SK-N-SH (cell line): ENCODE data around the gene PTPRF. TPM values are rescaled to one million over a fixed set of nuclear protein-coding genes. Genes with fewer than 3 reads are reported as not detected.

Source experiments
- CTCF ChIA-PET: fragments of 300-600, 350-600 bp; formaldehyde crosslinking; extraction: SDS; loops from one replicate; lab custom pipeline; 2021; lab: Yijun Ruan, JAX
- POLR2A ChIA-PET: fragments of 350-600 bp; sonication (Branson Sonifier 250); formaldehyde crosslinking; extraction: SDS; loops from one replicate; lab custom pipeline; 2020; ENCODE audit warnings: antibody characterized with exemption, inconsistent platforms; lab: Yijun Ruan, JAX
- DNase-seq: peaks from one replicate; pipeline ENCODE4 v3.0.0; 2012
- H2AFZ ChIP-seq: fragments of 200-600 bp; sonication (generic); 2 replicates; pipeline ENCODE4 v1.8.1; 2016; ENCODE audit warnings: antibody characterized with exemption, mild to moderate bottlenecking, low read depth
- H3F3A ChIP-seq: fragments of 200-600 bp; sonication (generic); replicated peaks from 2 replicates; pipeline ENCODE3; 2016; ENCODE audit warnings: antibody characterized with exemption, mild to moderate bottlenecking; ENCODE audit not compliant: insufficient read depth
- H3K27ac ChIP-seq, 2 experiments: fragments of 200-500 bp in 1 of 2; fragments of 200-600 bp in 1 of 2; sonication (Bioruptor generic) in 1 of 2; sonication (generic), shearing (Covaris generic) in 1 of 2; 2 replicates each; pipeline versions ENCODE4 v1.5.1 to v1.6.1; 2014 to 2016; ENCODE audit warnings: low read depth in 2 of 2, inconsistent platforms in 1 of 2, low read length in 1 of 2, mild to moderate bottlenecking in 1 of 2, mixed read lengths in 1 of 2
- H3K27me3 ChIP-seq: fragments of 200-600 bp; sonication (generic), shearing (Covaris generic); 2 replicates; pipeline ENCODE4 v1.6.1; 2016; ENCODE audit warnings: mixed run types; ENCODE audit not compliant: insufficient read depth
- H3K36me3 ChIP-seq, 2 experiments: fragments of 200-500 bp in 1 of 2; fragments of 200-600 bp in 1 of 2; sonication (Bioruptor generic) in 1 of 2; sonication (generic) in 1 of 2; replicated peaks in 1 of 2; 2 replicates each; pipeline versions ENCODE3 to v1.5.1; 2014 to 2016; ENCODE audit warnings: low read length in 1 of 2, mild to moderate bottlenecking in 1 of 2; ENCODE audit not compliant: insufficient read depth in 2 of 2, control insufficient read depth in 1 of 2
- H3K4me1 ChIP-seq, 2 experiments: fragments of 200-500 bp in 1 of 2; fragments of 200-600 bp in 1 of 2; sonication (Bioruptor generic) in 1 of 2; sonication (generic), shearing (Covaris generic) in 1 of 2; 2 replicates each; pipeline versions ENCODE4 v1.5.1 to v1.6.1; 2014 to 2016; ENCODE audit warnings: low read depth in 1 of 2, low read length in 1 of 2, mixed run types in 1 of 2; ENCODE audit not compliant: insufficient read depth in 2 of 2, control insufficient read depth in 1 of 2
- H3K4me2 ChIP-seq: fragments of 200-600 bp; sonication (generic), shearing (Covaris generic); 2 replicates; pipeline ENCODE4 v1.6.1; 2017; ENCODE audit warnings: mixed run types
- H3K4me3 ChIP-seq, 2 experiments: fragments of 200-500 bp in 1 of 2; fragments of 200-600 bp in 1 of 2; sonication (Bioruptor generic) in 1 of 2; sonication (generic), shearing (Covaris generic) in 1 of 2; 2 replicates each; pipeline versions ENCODE4 v1.5.1 to v1.8.1; 2014 to 2016; ENCODE audit warnings: low read depth in 2 of 2, inconsistent platforms in 1 of 2, low read length in 1 of 2, mild to moderate bottlenecking in 1 of 2, mixed read lengths in 1 of 2, moderate library complexity in 1 of 2
- H3K79me2 ChIP-seq: fragments of 200-600 bp; sonication (generic); 2 replicates; pipeline ENCODE4 v1.8.1; 2017; ENCODE audit warnings: mild to moderate bottlenecking; ENCODE audit not compliant: insufficient read depth
- H3K9ac ChIP-seq: fragments of 200-600 bp; sonication (generic); 2 replicates; pipeline ENCODE4 v1.6.1; 2017; ENCODE audit warnings: mixed run types
- H3K9me2 ChIP-seq: fragments of 200-600 bp; sonication (generic); 2 replicates; pipeline ENCODE4 v1.6.1; 2017; ENCODE audit warnings: mixed run types
- H3K9me3 ChIP-seq: fragments of 200-600 bp; sonication (generic); 2 replicates; pipeline ENCODE4 v1.6.1; 2017; ENCODE audit warnings: mixed run types, mild to moderate bottlenecking, moderate library complexity
- H4K20me1 ChIP-seq: fragments of 200-600 bp; sonication (generic); 2 replicates; pipeline ENCODE4 v1.6.1; 2017; ENCODE audit warnings: mild to moderate bottlenecking, mixed run types; ENCODE audit not compliant: insufficient read depth
- CHD2 ChIP-seq: fragments of 150-350 bp; IDR thresholded peaks from 2 replicates; pipeline ENCODE4 v1.6.1; 2018; ENCODE audit warnings: low read length; ENCODE audit not compliant: partially characterized antibody
- ELF1 ChIP-seq: IDR thresholded peaks from 2 replicates; pipeline ENCODE4 v1.4.0; 2012
- FOSL2 ChIP-seq: IDR thresholded peaks from 2 replicates; pipeline ENCODE4 v1.4.0; 2012; ENCODE audit warnings: low read depth, mild to moderate bottlenecking, moderate library complexity, borderline replicate concordance
- GABPA ChIP-seq: IDR thresholded peaks from 2 replicates; pipeline ENCODE4 v1.4.0; 2012; ENCODE audit warnings: low read depth, mild to moderate bottlenecking
- JUND ChIP-seq: IDR thresholded peaks from 2 replicates; pipeline ENCODE4 v1.4.0; 2012
- MXI1 ChIP-seq: IDR thresholded peaks from 2 replicates; pipeline ENCODE4 v1.6.1; 2012; ENCODE audit warnings: mild to moderate bottlenecking, low read depth, low read length, improper control_type of control experiment
- NRF1 ChIP-seq: IDR thresholded peaks from 2 replicates; pipeline ENCODE4 v1.6.1; 2012; ENCODE audit warnings: low read depth, mild to moderate bottlenecking, low read length
- SMC3 ChIP-seq: IDR thresholded peaks from 2 replicates; pipeline ENCODE4 v1.6.1; 2012; ENCODE audit warnings: low read depth, low read length, improper control_type of control experiment
- TAF1 ChIP-seq: IDR thresholded peaks from 2 replicates; pipeline ENCODE4 v1.6.1; 2012; ENCODE audit warnings: low read depth, mild to moderate bottlenecking, low read length, moderate library complexity, borderline replicate concordance
- WGBS: methylation state at CpG from one replicate; pipeline ENCODE4 v1.1.6; 2017; ENCODE audit warnings: low lambda C conversion rate; 5-methylcytosine and 5-hydroxymethylcytosine counted together
- polyA plus RNA-seq, 3 experiments: library from polyadenylated mRNA; depleted of rRNA; stranded (reverse); fragments of >200 nt; gene quantifications; 2 replicates each; pipeline ENCODE4 v1.2.3, GENCODE V29; 2012
- TF ChIP-seq, protein P1 (sequence below): fragments of 200-600 bp; sonication (generic); IDR thresholded peaks from 2 replicates; pipeline ENCODE4 v1.6.1; 2017; ENCODE audit warnings: antibody characterized with exemption, mild to moderate bottlenecking, moderate library complexity
- TF ChIP-seq, protein P2 (sequence below): fragments of 150-350 bp; IDR thresholded peaks from 2 replicates; pipeline ENCODE4 v1.6.1; 2017; ENCODE audit warnings: antibody characterized with exemption, low read length, low read depth, borderline replicate concordance

The PTPRF gene
- polyA plus RNA-seq, 1 of the 3 experiments (the other 2 are of a cell fraction) = 72.7 TPM

DNA sequence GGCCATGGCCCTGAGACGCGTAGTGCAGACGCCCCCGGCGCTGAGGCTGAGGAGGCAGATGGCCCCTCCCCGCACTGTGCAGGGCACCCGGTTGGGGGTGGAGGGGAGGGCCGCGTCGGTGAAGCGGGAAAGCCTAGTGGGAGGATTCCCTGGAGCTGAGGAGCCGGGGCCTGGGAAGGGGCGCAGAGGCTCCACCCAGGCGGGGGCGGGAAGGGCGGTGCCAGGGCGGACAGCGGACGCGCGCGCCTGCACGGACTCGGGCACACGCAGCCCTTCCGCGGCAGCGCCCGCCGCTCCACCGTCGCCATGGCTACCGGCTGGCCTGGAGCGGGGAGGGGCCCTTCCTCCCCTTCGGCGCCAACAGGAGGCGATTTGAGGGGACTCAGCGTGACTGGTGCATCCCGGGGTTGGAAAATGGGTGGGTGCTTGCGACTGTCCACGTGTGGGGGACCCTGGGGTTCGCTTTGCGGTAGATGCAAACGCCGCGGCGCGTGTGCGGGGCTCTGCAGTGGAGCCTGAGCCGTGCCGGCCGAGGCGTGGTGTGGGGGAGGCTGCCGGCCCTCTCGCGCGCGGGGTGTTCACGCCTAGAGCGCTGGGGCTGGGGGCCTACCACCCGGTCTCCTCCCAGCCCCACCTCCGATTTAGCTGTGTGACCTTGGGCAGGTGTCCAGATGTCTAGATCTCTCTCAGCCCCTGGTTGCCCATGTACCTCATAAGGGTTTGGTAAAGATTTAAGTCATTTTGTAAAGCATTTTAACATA, 35.1 kb downstream of the PTPRF start:
- H3F3A ChIP-seq = no peaks in the 10 kb centered on the region
- ChIA-PET CTCF (interaction anchor here (1.0 to 2.0 kb wide), 6 partner anchors 12 to 35 kb away, joined by 3 to 5 read pairs (median 4); partner anchors contain the start of gene PTPRF), POLR2A (interaction anchor here (1.6 kb wide), 1 partner anchor 84 kb away, joined by 7 read pairs; the partner anchor contains the start of gene KDM4A)
- H4K20me1 ChIP-seq = no peaks in the 10 kb centered on the region
- peak overlapping the region in 1 of 2 experiments; percentile 62; a peak in 1 of 4 replicates for H3K27ac ChIP-seq
- peak overlapping the region in 1 of 2 experiments; percentile 44; a peak in 2 of 4 replicates for H3K4me3 ChIP-seq
- no peaks in the 10 kb centered on the region for H3K27me3 ChIP-seq
- TF ChIP-seq SMC3 (no peak), ELF1 (no peak), MXI1 (peak; percentile 79), NRF1 (0 out of 2 replicates have a peak, but pooled peaks have one; percentile 11)
- peaks cover 0 to 8% of the 10 kb centered on the region in 2 experiments for H3K36me3 ChIP-seq
- peaks cover 11% of the 10 kb centered on the region; the same call in 1 of the 2 replicates for H3K79me2 ChIP-seq
- 60% methylated on average over 11 of the region's 62 CpGs for WGBS
- H3K4me2 ChIP-seq = no peak overlapping the region
- H3K9me3 ChIP-seq = no peaks in the 10 kb centered on the region
- H3K9me2 ChIP-seq = no peaks in the 10 kb centered on the region
- peak; percentile 95 for DNase-seq
- H2AFZ ChIP-seq = no peak overlapping the region
- H3K4me1 ChIP-seq = peaks cover 0 to 37% of the 10 kb centered on the region in 2 experiments; a peak in 1 of 4 replicates
- H3K9ac ChIP-seq = no peak overlapping the region

DNA sequence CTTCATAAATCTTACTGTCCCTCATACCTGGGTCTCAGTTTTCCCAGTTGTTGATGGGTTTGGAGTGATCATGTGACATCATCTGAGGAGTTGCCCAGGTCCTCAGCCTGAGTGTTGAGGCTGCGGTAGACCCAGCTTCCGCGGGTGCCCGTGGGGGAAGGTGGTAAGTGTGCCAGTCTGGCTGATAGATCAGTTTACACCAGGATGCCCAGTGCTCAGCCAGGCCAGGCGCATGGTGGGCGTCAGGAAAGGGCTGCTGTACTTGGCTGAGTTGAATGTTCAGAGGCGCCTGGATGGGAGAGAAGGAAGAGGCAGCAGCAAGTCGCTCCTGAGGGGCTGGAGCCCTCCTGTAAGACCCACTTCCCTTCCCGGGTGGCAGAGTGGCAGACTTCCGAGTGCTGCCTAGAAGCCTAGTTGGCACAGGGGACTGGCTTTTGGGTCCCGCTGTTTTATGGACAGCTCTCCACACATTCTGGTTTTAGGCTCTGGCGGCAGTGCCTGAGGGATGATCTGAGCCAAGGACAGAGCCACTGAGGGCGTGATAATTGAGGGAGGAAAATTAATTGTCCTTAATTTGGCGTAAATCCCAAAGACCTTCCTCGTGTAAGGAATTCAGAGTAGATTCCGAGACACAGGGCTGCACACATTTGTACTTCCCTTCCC, 35.8 kb downstream of the PTPRF start:
- CTCF ChIA-PET = interaction anchor here (1.0 to 1.8 kb wide), 2 partner anchors 11 to 12 kb away, joined by 3 to 4 read pairs; no protein-coding TSS in a partner anchor
- no peak overlapping the region for H3K27ac ChIP-seq
- H3K79me2 ChIP-seq = peaks cover 11% of the 10 kb centered on the region; the same call in 1 of the 2 replicates
- WGBS = 94% methylated on average over 15 of the region's 16 CpGs
- H3K9ac ChIP-seq = no peak overlapping the region
- H3K4me3 ChIP-seq = no peak overlapping the region; a peak in 1 of 4 replicates
- DNase-seq = no peak
- no peaks in the 10 kb centered on the region for H3K9me2 ChIP-seq
- H3K4me2 ChIP-seq = no peak overlapping the region
- no peaks in the 10 kb centered on the region for H4K20me1 ChIP-seq
- POLR2A ChIA-PET = no interaction called here
- peaks cover 0 to 10% of the 10 kb centered on the region in 2 experiments for H3K36me3 ChIP-seq
- H2AFZ ChIP-seq = no peak overlapping the region
- no peaks in the 10 kb centered on the region for H3F3A ChIP-seq
- peaks cover 0 to 37% of the 10 kb centered on the region in 2 experiments; a peak in 1 of 4 replicates for H3K4me1 ChIP-seq
- no peaks in the 10 kb centered on the region for H3K27me3 ChIP-seq
- no peak for TF ChIP-seq FOSL2
- no peak for TF ChIP-seq CHD2
- TF ChIP-seq, protein P1, sequence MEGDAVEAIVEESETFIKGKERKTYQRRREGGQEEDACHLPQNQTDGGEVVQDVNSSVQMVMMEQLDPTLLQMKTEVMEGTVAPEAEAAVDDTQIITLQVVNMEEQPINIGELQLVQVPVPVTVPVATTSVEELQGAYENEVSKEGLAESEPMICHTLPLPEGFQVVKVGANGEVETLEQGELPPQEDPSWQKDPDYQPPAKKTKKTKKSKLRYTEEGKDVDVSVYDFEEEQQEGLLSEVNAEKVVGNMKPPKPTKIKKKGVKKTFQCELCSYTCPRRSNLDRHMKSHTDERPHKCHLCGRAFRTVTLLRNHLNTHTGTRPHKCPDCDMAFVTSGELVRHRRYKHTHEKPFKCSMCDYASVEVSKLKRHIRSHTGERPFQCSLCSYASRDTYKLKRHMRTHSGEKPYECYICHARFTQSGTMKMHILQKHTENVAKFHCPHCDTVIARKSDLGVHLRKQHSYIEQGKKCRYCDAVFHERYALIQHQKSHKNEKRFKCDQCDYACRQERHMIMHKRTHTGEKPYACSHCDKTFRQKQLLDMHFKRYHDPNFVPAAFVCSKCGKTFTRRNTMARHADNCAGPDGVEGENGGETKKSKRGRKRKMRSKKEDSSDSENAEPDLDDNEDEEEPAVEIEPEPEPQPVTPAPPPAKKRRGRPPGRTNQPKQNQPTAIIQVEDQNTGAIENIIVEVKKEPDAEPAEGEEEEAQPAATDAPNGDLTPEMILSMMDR = no peak
- TF ChIP-seq GABPA = no peak
- no peak for TF ChIP-seq ELF1
- TF ChIP-seq, protein P2, sequence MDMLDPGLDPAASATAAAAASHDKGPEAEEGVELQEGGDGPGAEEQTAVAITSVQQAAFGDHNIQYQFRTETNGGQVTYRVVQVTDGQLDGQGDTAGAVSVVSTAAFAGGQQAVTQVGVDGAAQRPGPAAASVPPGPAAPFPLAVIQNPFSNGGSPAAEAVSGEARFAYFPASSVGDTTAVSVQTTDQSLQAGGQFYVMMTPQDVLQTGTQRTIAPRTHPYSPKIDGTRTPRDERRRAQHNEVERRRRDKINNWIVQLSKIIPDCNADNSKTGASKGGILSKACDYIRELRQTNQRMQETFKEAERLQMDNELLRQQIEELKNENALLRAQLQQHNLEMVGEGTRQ = no peak
- TF ChIP-seq JUND = no peak
- no peak for TF ChIP-seq TAF1
- no peaks in the 10 kb centered on the region for H3K9me3 ChIP-seq
